IMR-90 (cell line): ENCODE results near the gene EIF1AD.

Source experiments
- BHLHE40 ChIP-seq: fragments of 150-350 bp; IDR thresholded peaks from 2 replicates; pipeline ENCODE4 v1.6.1; 2016; ENCODE audit warnings: mild to moderate bottlenecking, low read depth, low read length
- CEBPB ChIP-seq: IDR thresholded peaks from 2 replicates; pipeline ENCODE4 v1.6.1; 2012; ENCODE audit warnings: low read depth, low read length, improper control_type of control experiment
- ELK1 ChIP-seq: fragments of 150-350 bp; IDR thresholded peaks from 2 replicates; pipeline ENCODE4 v1.6.1; 2016; ENCODE audit warnings: low read depth, mild to moderate bottlenecking, low read length, moderate library complexity, borderline replicate concordance
- FOS ChIP-seq: fragments of 150-350 bp; IDR thresholded peaks from 2 replicates; pipeline ENCODE4 v1.6.1; 2016; ENCODE audit warnings: low read depth, low read length
- MAFK ChIP-seq: IDR thresholded peaks from 2 replicates; pipeline ENCODE4 v1.6.1; 2012; ENCODE audit warnings: low read depth, low read length, improper control_type of control experiment
- MXI1 ChIP-seq: IDR thresholded peaks from 2 replicates; pipeline ENCODE4 v1.6.1; 2012; ENCODE audit warnings: low read depth, mild to moderate bottlenecking, low read length, moderate library complexity, borderline replicate concordance
- NFE2L2 ChIP-seq: fragments of 150-350 bp; IDR thresholded peaks from 2 replicates; pipeline ENCODE4 v1.6.1; 2016; ENCODE audit warnings: low read depth, mild to moderate bottlenecking, low read length
- POLR2A ChIP-seq: IDR thresholded peaks from 2 replicates; pipeline ENCODE4 v1.6.1; 2012; ENCODE audit warnings: mild to moderate bottlenecking, low read depth, low read length
- RAD21 ChIP-seq: IDR thresholded peaks from 2 replicates; pipeline ENCODE4 v1.6.1; 2012; ENCODE audit warnings: low read length, improper control_type of control experiment
- RCOR1 ChIP-seq: IDR thresholded peaks from 2 replicates; pipeline ENCODE4 v1.6.1; 2012; ENCODE audit warnings: mild to moderate bottlenecking, low read length, improper control_type of control experiment; ENCODE audit not compliant: insufficient replicate concordance
- RFX5 ChIP-seq: IDR thresholded peaks from 2 replicates; pipeline ENCODE4 v1.8.0; 2012; ENCODE audit warnings: low read depth, mild to moderate bottlenecking, low read length, moderate library complexity
- SMC3 ChIP-seq: fragments of 150-350 bp; IDR thresholded peaks from 2 replicates; pipeline ENCODE4 v1.6.1; 2016; ENCODE audit warnings: low read depth, mild to moderate bottlenecking, antibody characterized with exemption, low read length, moderate library complexity
- TF ChIP-seq, protein P1 (sequence below): conservative IDR thresholded peaks from 2 replicates; pipeline ENCODE4 v1.5.1; 2012; ENCODE audit warnings: mild to moderate bottlenecking, low read depth, low read length, improper control_type of control experiment
- TF ChIP-seq, protein P2 (sequence below): fragments of 150-350 bp; IDR thresholded peaks from 2 replicates; pipeline ENCODE4 v1.6.1; 2017; ENCODE audit warnings: mild to moderate bottlenecking, antibody characterized with exemption, low read length, low read depth

GRCh38 chr11:65964906-65965305 is 37.1 kb downstream of the EIF1AD start:
- TF ChIP-seq, protein P1, sequence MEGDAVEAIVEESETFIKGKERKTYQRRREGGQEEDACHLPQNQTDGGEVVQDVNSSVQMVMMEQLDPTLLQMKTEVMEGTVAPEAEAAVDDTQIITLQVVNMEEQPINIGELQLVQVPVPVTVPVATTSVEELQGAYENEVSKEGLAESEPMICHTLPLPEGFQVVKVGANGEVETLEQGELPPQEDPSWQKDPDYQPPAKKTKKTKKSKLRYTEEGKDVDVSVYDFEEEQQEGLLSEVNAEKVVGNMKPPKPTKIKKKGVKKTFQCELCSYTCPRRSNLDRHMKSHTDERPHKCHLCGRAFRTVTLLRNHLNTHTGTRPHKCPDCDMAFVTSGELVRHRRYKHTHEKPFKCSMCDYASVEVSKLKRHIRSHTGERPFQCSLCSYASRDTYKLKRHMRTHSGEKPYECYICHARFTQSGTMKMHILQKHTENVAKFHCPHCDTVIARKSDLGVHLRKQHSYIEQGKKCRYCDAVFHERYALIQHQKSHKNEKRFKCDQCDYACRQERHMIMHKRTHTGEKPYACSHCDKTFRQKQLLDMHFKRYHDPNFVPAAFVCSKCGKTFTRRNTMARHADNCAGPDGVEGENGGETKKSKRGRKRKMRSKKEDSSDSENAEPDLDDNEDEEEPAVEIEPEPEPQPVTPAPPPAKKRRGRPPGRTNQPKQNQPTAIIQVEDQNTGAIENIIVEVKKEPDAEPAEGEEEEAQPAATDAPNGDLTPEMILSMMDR, result no peak
- TF ChIP-seq SMC3 (no peak), POLR2A (no peak), BHLHE40 (no peak), RAD21 (no peak), CEBPB (no peak), RFX5 (no peak), NFE2L2 (no peak), MAFK (no peak), FOS (no peak), ELK1 (no peak), MXI1 (no peak), RCOR1 (no peak)
- TF ChIP-seq, protein P2, sequence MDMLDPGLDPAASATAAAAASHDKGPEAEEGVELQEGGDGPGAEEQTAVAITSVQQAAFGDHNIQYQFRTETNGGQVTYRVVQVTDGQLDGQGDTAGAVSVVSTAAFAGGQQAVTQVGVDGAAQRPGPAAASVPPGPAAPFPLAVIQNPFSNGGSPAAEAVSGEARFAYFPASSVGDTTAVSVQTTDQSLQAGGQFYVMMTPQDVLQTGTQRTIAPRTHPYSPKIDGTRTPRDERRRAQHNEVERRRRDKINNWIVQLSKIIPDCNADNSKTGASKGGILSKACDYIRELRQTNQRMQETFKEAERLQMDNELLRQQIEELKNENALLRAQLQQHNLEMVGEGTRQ, result no peak
